ENCODE results near the gene RTEL1.

DNA sequence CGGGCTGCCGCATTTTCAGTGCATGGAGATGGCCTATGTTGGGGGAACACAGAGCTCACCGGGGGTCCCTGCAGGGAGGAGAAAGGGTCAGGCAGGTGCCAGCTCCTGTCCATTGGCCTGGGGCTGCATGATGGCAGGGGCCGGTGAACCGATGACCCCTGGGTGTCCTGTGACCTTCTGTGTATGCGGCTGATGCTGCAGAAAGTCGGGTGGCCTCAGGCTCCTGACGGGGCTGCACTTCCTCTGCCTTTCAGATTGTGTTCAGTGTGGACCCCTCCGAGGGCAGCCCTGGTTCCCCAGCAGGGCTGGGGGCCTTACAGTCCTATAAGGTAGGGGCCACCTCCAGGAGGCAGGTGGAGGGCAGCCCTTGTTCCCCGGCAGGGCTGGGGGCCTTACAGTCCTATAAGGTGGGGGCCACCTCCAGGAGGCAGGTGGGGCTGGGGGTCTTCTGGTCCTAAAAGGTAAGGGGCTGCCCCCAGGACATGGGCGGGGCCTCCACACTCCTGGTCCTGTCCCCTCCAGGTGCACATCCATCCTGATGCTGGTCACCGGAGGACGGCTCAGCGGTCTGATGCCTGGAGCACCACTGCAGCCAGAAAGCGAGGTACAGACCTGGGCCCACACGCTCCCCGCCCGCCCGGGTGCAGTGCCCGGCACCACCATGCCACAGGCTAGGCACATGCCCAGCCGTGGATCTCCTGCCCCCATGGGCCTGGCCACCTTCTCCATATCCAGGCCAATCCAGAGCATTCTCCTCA is 27.3 kb downstream of the RTEL1 start:
- TF ChIP-seq, protein P1, sequence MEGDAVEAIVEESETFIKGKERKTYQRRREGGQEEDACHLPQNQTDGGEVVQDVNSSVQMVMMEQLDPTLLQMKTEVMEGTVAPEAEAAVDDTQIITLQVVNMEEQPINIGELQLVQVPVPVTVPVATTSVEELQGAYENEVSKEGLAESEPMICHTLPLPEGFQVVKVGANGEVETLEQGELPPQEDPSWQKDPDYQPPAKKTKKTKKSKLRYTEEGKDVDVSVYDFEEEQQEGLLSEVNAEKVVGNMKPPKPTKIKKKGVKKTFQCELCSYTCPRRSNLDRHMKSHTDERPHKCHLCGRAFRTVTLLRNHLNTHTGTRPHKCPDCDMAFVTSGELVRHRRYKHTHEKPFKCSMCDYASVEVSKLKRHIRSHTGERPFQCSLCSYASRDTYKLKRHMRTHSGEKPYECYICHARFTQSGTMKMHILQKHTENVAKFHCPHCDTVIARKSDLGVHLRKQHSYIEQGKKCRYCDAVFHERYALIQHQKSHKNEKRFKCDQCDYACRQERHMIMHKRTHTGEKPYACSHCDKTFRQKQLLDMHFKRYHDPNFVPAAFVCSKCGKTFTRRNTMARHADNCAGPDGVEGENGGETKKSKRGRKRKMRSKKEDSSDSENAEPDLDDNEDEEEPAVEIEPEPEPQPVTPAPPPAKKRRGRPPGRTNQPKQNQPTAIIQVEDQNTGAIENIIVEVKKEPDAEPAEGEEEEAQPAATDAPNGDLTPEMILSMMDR (IDR thresholded peaks at IDR 0.05): no peak
- TF ChIP-seq POLR2A (IDR thresholded peaks at IDR 0.05): no peak

All from testis (tissue), 2 donors.